MM.1S (cell line): ENCODE measurements around the gene CNTD1.

Experiments used
- EZH2 ChIP-seq: fragments of 300-600 bp; sonication (generic); optimal IDR thresholded peaks from 2 replicates; pipeline ENCODE3; 2017; ENCODE audit warnings: low read depth, mild to moderate bottlenecking, antibody characterized with exemption, low read length, mixed read lengths
- EZH2phosphoT487 ChIP-seq: fragments of 300-600 bp; sonication (generic); IDR thresholded peaks from 2 replicates; pipeline ENCODE4 v1.6.1; 2018; ENCODE audit warnings: antibody characterized with exemption, low read length
- TF ChIP-seq, protein P1 (sequence below): fragments of 300-600 bp; sonication (generic); IDR thresholded peaks from 2 replicates; pipeline ENCODE4 v1.5.1; 2016; ENCODE audit warnings: antibody characterized with exemption, low read length, mixed read lengths

- TF ChIP-seq, protein P1, sequence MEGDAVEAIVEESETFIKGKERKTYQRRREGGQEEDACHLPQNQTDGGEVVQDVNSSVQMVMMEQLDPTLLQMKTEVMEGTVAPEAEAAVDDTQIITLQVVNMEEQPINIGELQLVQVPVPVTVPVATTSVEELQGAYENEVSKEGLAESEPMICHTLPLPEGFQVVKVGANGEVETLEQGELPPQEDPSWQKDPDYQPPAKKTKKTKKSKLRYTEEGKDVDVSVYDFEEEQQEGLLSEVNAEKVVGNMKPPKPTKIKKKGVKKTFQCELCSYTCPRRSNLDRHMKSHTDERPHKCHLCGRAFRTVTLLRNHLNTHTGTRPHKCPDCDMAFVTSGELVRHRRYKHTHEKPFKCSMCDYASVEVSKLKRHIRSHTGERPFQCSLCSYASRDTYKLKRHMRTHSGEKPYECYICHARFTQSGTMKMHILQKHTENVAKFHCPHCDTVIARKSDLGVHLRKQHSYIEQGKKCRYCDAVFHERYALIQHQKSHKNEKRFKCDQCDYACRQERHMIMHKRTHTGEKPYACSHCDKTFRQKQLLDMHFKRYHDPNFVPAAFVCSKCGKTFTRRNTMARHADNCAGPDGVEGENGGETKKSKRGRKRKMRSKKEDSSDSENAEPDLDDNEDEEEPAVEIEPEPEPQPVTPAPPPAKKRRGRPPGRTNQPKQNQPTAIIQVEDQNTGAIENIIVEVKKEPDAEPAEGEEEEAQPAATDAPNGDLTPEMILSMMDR, result no peak
- TF ChIP-seq EZH2phosphoT487 (no peak), EZH2 (no peak)
These were observed 25.2 kb upstream of the CNTD1 start, which contains the start of gene VPS25 for GRCh38 chr17:42773290-42774035.
